ENCODE measurements around the gene RNF220.

Gene RNF220

GRCh38 chr1:44436401-44437106 is 31.5 kb downstream of the RNF220 start:
- no peak for DNase-seq

GRCh38 chr1:44437107-44437716 is 32.2 kb downstream of the RNF220 start:
- DNase-seq: no peak

- DNase-seq: no peak
These were observed 37.7 kb downstream of the RNF220 start for GRCh38 chr1:44442791-44443190.

- no peak for DNase-seq
These were observed 42.2 kb downstream of the RNF220 start for GRCh38 chr1:44447051-44447810.

GRCh38 chr1:44453798-44454349 is 48.8 kb downstream of the RNF220 start:
- peak; percentile 9 for DNase-seq

GRCh38 chr1:44454704-44455103 is 49.6 kb downstream of the RNF220 start:
- DNase-seq: no peak

GRCh38 chr1:44460107-44460882 is 55.2 kb downstream of the RNF220 start:
- no peak for DNase-seq

- peak; percentile 53 for DNase-seq
These were observed 59.3 kb downstream of the RNF220 start for GRCh38 chr1:44464361-44464760.

- no peak for DNase-seq
These were observed 62.5 kb downstream of the RNF220 start for GRCh38 chr1:44467566-44467965.

- no peak for DNase-seq
These were observed 66.9 kb downstream of the RNF220 start for GRCh38 chr1:44471911-44472453.

GRCh38 chr1:44472620-44473525 is 67.8 kb downstream of the RNF220 start:
- no peak for DNase-seq

GRCh38 chr1:44476891-44477290 is 71.8 kb downstream of the RNF220 start:
- no peak for DNase-seq

GRCh38 chr1:44481701-44482100 is 76.6 kb downstream of the RNF220 start:
- no peak for DNase-seq

- no peak for DNase-seq
These were observed 78.2 kb downstream of the RNF220 start for GRCh38 chr1:44483089-44483874.

- DNase-seq: peak; percentile 4
These were observed 79.2 kb downstream of the RNF220 start for GRCh38 chr1:44484155-44484688.

- peak; percentile 84 for DNase-seq
These were observed 80.3 kb downstream of the RNF220 start for GRCh38 chr1:44485229-44485933.

GRCh38 chr1:44485934-44486460 is 80.9 kb downstream of the RNF220 start:
- no peak for DNase-seq

- DNase-seq: no peak
These were observed 84.4 kb downstream of the RNF220 start for GRCh38 chr1:44489481-44489880.

- DNase-seq: no peak
These were observed 91.6 kb downstream of the RNF220 start for GRCh38 chr1:44496541-44497171.
